PC-9 (cell line): Measurements from ENCODE around the gene CPNE1. TPM values are rescaled to one million over a fixed set of nuclear protein-coding genes. Genes with fewer than 3 reads are reported as not detected.
"Not testable (repeated sequence)": the region's sequence is repeated elsewhere in the genome, so short reads cannot be mapped to it uniquely, and the experiment has no call there.

Experiments
- BruUV-seq: library from RNA; stranded (reverse); fragments of 400-500 nt; replicated peaks from 2 replicates; lab custom pipeline; 2021; lab: Mats Ljungman, UMichigan
- CTCF ChIA-PET: fragments of 300-600 bp; sonication (Branson Sonifier 250); formaldehyde crosslinking; loops from one replicate; lab custom pipeline; 2022; ENCODE audit warnings: antibody characterized with exemption; lab: Charles Lee
- POLR2A ChIA-PET: fragments of 300-600 bp; sonication (Branson Sonifier 250); formaldehyde crosslinking; loops from one replicate; lab custom pipeline; 2022; ENCODE audit warnings: antibody characterized with exemption; ENCODE audit not compliant: unreplicated experiment; lab: Charles Lee
- DNase-seq, 2 experiments: peaks; one replicate each; pipeline versions ENCODE4 v3.0.0 to v3.0.0-alpha.2; 2015 to 2022; ENCODE audit warnings: mixed read lengths in 1 of 2
- H2AFZ ChIP-seq: fragments of 200-600 bp; sonication (generic); 2 replicates; pipeline ENCODE4 v1.8.1; 2017; ENCODE audit warnings: antibody characterized with exemption
- H3F3A ChIP-seq: fragments of 200-600 bp; sonication (generic); 2 replicates; pipeline ENCODE4 v1.8.1; 2017; ENCODE audit warnings: antibody characterized with exemption, mild to moderate bottlenecking, low read depth; ENCODE audit not compliant: insufficient read depth
- H3K27ac ChIP-seq: fragments of 200-600 bp; sonication (generic); 2 replicates; pipeline ENCODE4 v1.6.1; 2016; ENCODE audit warnings: mixed run types
- H3K27me3 ChIP-seq: fragments of 200-600 bp; sonication (generic); 2 replicates; pipeline ENCODE4 v1.6.1; 2016; ENCODE audit warnings: low read depth, mixed run types; ENCODE audit not compliant: insufficient read depth
- H3K36me3 ChIP-seq: fragments of 200-600 bp; sonication (generic); 2 replicates; pipeline ENCODE4 v1.6.1; 2016; ENCODE audit warnings: low read depth, mixed run types
- H3K4me1 ChIP-seq: fragments of 200-600 bp; sonication (generic); replicated peaks from 2 replicates; pipeline ENCODE4 v1.6.1; 2016; ENCODE audit warnings: mixed run types; ENCODE audit not compliant: insufficient read depth
- H3K4me2 ChIP-seq: fragments of 200-600 bp; sonication (generic); 2 replicates; pipeline ENCODE4 v1.6.1; 2017; ENCODE audit warnings: mixed run types
- H3K4me3 ChIP-seq: fragments of 200-600 bp; sonication (generic); 2 replicates; pipeline ENCODE4 v1.6.1; 2016; ENCODE audit warnings: mixed run types
- H3K79me2 ChIP-seq: fragments of 200-600 bp; sonication (generic); 2 replicates; pipeline ENCODE4 v1.6.1; 2017; ENCODE audit warnings: low read depth, mixed run types
- H3K9me2 ChIP-seq: fragments of 200-600 bp; sonication (generic); 2 replicates; pipeline ENCODE4 v1.8.1; 2017; ENCODE audit warnings: mild to moderate bottlenecking; ENCODE audit not compliant: insufficient read depth
- H3K9me3 ChIP-seq: fragments of 200-600 bp; sonication (generic); 2 replicates; pipeline ENCODE4 v1.8.1; 2016; ENCODE audit warnings: low read depth; ENCODE audit not compliant: insufficient read depth
- H4K20me1 ChIP-seq: fragments of 200-600 bp; sonication (generic); 2 replicates; pipeline ENCODE4 v1.8.1; 2017; ENCODE audit not compliant: insufficient read depth
- EZH2 ChIP-seq: fragments of 200-600 bp; sonication (generic); IDR thresholded peaks from 2 replicates; pipeline ENCODE4 v1.8.0; 2017; ENCODE audit warnings: antibody characterized with exemption, low read depth
- intact Hi-C: fragments of 100-400 bp; cut with micrococcal nuclease; formaldehyde crosslinking; loops from one replicate; pipeline ENCODE4 v1.10.0; 2022; ENCODE audit not compliant: unreplicated experiment
- total RNA-seq: library from RNA; stranded (reverse); gene quantifications from 2 replicates; pipeline ENCODE4 v1.2.3, GENCODE V29; 2021
- TF ChIP-seq, protein P1 (sequence below): fragments of 200-600 bp; sonication (generic); conservative IDR thresholded peaks from 2 replicates; pipeline ENCODE4 v1.6.1; 2017; ENCODE audit warnings: mixed run types, antibody characterized with exemption, mild to moderate bottlenecking, moderate library complexity

CPNE1 gene
- total RNA-seq, 1 experiment from 2014 or later = 271 TPM

DNA sequence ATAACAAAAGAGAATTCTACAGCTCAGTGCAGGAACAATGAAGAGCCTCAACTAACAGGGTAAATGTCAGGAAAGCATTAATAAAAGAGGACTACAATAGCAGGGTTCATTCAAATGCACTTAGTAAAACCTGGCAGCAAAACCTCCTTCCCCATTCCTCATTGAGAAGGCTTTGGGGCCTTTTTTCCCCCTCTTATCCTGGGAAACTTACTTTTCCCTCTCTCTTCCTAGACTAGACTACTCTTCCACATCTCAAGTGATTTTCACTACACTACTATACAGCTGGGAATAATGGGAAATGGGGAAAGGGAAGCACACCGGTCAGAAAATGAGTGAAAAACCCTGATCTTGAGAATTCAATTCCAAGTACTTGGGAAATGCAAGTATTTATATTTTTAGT, 44.6 kb upstream of the CPNE1 start:
- no peaks in the 10 kb centered on the region for H3K9me2 ChIP-seq
- ChIA-PET POLR2A (interaction anchor here (0.7 kb wide), 1 partner anchor 19 kb away, joined by 5 read pairs; no protein-coding TSS in a partner anchor), CTCF (no interaction called here)
- H2AFZ ChIP-seq = no peak overlapping the region
- H3K36me3 ChIP-seq = peaks cover 86% of the 10 kb centered on the region
- H3F3A ChIP-seq = peaks cover 97% of the 10 kb centered on the region
- DNase-seq = no peak
- no peak for TF ChIP-seq EZH2
- TF ChIP-seq, protein P1, sequence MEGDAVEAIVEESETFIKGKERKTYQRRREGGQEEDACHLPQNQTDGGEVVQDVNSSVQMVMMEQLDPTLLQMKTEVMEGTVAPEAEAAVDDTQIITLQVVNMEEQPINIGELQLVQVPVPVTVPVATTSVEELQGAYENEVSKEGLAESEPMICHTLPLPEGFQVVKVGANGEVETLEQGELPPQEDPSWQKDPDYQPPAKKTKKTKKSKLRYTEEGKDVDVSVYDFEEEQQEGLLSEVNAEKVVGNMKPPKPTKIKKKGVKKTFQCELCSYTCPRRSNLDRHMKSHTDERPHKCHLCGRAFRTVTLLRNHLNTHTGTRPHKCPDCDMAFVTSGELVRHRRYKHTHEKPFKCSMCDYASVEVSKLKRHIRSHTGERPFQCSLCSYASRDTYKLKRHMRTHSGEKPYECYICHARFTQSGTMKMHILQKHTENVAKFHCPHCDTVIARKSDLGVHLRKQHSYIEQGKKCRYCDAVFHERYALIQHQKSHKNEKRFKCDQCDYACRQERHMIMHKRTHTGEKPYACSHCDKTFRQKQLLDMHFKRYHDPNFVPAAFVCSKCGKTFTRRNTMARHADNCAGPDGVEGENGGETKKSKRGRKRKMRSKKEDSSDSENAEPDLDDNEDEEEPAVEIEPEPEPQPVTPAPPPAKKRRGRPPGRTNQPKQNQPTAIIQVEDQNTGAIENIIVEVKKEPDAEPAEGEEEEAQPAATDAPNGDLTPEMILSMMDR = no peak
- H3K27ac ChIP-seq = peak overlapping the region; percentile 24; the same call in 1 of the 2 replicates
- intact Hi-C loops = no loop called here
- H3K4me1 ChIP-seq = no peaks in the 10 kb centered on the region
- no peaks in the 10 kb centered on the region for H3K27me3 ChIP-seq
- no peak overlapping the region for H3K4me2 ChIP-seq
- peaks cover 65% of the 10 kb centered on the region for H3K79me2 ChIP-seq
- H4K20me1 ChIP-seq = peaks cover 95% of the 10 kb centered on the region
- BruUV-seq = no TSS peak
- H3K9me3 ChIP-seq = no peaks in the 10 kb centered on the region
- no peak overlapping the region for H3K4me3 ChIP-seq

DNA sequence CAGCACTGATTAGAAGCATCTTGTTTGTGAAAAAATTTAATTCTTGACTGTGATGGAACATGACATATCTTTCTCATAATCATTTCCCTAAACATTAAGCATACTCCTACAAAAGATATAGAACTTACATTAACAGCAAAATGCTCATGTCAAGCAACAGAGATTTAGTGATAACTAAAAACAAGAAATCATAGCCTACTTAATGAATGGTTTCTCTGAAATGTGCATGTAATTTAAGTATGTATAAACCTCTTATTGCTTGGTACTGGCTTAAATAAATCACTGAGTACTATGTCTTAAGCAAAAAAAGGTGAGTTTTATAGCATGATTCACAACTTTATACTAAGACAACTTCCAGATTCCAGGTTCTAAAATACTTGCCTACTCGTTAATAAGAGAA, 43.8 kb upstream of the CPNE1 start:
- intact Hi-C loops = no loop called here
- ChIA-PET POLR2A (no interaction called here), CTCF (no interaction called here)
- no peak for DNase-seq
- no peak overlapping the region for H3K4me2 ChIP-seq
- no TSS peak for BruUV-seq
- H3K36me3 ChIP-seq = peaks cover 87% of the 10 kb centered on the region
- H3K27me3 ChIP-seq = no peaks in the 10 kb centered on the region
- peaks cover 97% of the 10 kb centered on the region for H3F3A ChIP-seq
- H3K9me3 ChIP-seq = no peaks in the 10 kb centered on the region
- peaks cover 95% of the 10 kb centered on the region for H4K20me1 ChIP-seq
- no peak overlapping the region; the same call in 1 of the 2 replicates for H3K27ac ChIP-seq
- H3K4me3 ChIP-seq = no peak overlapping the region
- no peaks in the 10 kb centered on the region for H3K4me1 ChIP-seq
- H2AFZ ChIP-seq = no peak overlapping the region
- TF ChIP-seq, protein P1 = no peak
- TF ChIP-seq EZH2 = no peak
- no peaks in the 10 kb centered on the region for H3K9me2 ChIP-seq
- H3K79me2 ChIP-seq = peaks cover 67% of the 10 kb centered on the region

DNA sequence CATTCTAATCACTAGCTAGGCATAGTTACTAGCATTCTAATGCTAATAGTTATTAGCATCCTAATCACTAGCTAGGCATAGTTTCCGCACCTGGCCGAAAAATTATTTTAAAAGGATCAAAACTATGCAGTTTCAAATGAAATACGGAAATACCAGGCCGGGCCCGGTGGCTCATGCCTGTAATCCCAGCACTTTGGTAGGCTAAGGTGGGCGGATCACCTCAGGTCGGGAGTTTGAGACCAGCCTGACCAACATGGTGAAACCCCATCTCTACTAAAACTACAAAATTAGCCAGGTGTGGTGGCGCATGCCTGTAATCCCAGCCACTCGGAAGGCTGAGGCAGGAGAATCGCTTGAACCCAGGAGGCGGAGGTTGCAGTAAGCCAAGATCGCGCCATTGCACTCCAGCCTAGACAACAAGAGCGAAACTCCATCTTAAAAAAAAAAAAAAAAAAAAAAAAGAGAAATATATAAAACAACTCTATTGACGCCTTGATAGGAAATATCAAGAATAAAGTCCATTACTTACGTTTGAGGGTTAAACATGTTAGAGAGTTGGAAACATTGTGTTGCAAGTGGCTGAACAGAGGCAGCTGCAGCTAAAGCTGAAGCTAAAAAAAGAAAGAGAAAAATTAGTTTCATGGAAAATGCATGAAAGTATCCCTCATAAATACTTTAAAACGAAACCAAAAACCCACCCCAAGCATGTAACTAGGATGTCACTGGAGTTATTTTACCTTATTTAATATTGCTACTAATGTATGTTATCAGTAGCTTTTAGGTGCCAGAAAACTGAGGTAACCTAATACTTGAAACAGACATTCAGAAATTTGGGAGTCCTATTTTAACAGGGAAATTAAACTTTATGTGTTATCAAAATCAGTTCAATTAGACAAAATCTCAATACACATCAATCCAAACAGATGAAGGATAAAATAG, 42.2 kb upstream of the CPNE1 start:
- H3K9me3 ChIP-seq, H2AFZ ChIP-seq, DNase-seq, H3K4me3 ChIP-seq, intact Hi-C loops, BruUV-seq, H3K27ac ChIP-seq, H3K9me2 ChIP-seq, H3K27me3 ChIP-seq, H3K4me1 ChIP-seq, H3K4me2 ChIP-seq: not testable (repeated sequence)
- Histone ChIP-seq H4K20me1 (peaks cover 98% of the 10 kb centered on the region), H3K36me3 (peaks cover 79% of the 10 kb centered on the region), H3F3A (peaks cover 100% of the 10 kb centered on the region), H3K79me2 (peaks cover 57% of the 10 kb centered on the region)
- CTCF ChIA-PET = interaction anchor here (0.6 kb wide), 1 partner anchor 378 kb away, joined by 3 read pairs; no protein-coding TSS in a partner anchor
- POLR2A ChIA-PET = interaction anchor here (0.6 kb wide), 1 partner anchor 275 kb away, joined by 3 read pairs; no protein-coding TSS in a partner anchor

DNA sequence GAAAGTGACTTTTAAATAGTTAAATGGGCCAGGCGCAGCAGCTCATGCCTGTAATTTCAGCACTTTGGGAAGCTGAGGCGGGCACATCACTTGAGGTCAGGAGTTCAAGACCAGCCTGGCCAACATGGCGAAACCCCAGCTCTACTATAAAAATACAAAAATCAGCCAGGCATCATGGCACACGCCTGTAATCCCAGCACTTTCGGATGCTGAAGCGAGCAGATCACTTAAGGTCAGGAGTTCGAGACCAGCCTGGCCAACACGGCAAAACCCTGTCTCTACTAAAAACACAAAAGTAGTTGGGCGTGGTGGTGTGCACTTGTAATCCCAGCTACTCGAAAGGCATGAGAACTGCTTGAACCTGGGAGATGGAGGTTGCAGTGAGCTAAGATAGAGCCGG, 41.2 kb upstream of the CPNE1 start:
- Histone ChIP-seq H3F3A (peaks cover 100% of the 10 kb centered on the region), H3K36me3 (peaks cover 74% of the 10 kb centered on the region), H4K20me1 (peaks cover 96% of the 10 kb centered on the region), H3K79me2 (peaks cover 51% of the 10 kb centered on the region)
- DNase-seq, H3K4me1 ChIP-seq, H3K4me2 ChIP-seq, CTCF ChIA-PET, H3K27ac ChIP-seq, H2AFZ ChIP-seq, H3K4me3 ChIP-seq, H3K27me3 ChIP-seq, H3K9me2 ChIP-seq, intact Hi-C loops, BruUV-seq, H3K9me3 ChIP-seq: not testable (repeated sequence)
- POLR2A ChIA-PET = interaction anchor here (0.6 kb wide), 1 partner anchor 276 kb away, joined by 3 read pairs; no protein-coding TSS in a partner anchor
